GM12865 (cell line): ENCODE data around the gene KLHL29.

Experiments used
- DNase-seq: peaks from one replicate; pipeline ENCODE4 v3.0.0; 2010; ENCODE audit warnings: low read depth
- H3K4me3 ChIP-seq: 2 replicates; pipeline ENCODE4 v1.5.1; 2011; ENCODE audit warnings: mild to moderate bottlenecking, low read depth, low read length, control low read depth
- TF ChIP-seq, protein P1 (sequence below): IDR thresholded peaks from 2 replicates; pipeline ENCODE4 v1.5.1; 2011; ENCODE audit warnings: low read length, control low read depth, low read depth, inconsistent platforms; ENCODE audit not compliant: insufficient read depth; ENCODE audit errors: missing control alignments

KLHL29 gene

DNA sequence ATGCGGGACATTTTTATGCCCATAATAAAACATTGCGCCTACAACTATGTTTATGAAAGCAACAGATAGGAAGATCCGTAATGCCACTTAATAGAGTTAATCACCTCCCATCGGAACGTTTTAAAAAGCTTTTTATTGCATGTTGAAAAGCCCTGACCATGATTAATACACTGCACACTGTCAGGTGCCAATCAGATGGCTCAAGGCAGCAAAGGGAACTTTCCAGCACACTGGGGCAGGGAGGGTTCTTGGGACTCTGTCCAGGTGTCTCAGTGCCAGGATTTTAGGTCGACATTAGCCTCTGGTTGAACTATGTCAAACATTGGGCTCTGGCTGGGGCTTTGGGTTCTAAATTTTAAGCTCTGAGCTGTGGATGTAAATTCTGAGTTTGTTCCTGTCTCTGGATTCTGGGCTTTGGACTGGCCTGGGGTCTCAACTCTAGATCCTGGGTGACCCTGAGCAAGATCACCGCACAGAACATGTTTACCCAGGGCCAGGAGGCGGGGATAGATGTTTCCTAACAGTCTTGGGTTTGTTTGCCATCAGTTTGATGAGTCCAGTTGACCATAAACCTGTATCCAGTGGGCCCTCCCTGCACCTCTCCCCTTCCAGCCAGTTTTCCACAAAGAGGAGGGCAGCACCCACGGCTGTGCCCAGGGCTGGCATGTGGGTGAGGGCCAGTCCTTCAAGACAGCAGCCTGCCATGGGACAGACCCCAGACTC is 279.2 kb downstream of the KLHL29 start:
- H3K4me3 ChIP-seq, result no peak overlapping the region
- no peak for DNase-seq
- TF ChIP-seq, protein P1, sequence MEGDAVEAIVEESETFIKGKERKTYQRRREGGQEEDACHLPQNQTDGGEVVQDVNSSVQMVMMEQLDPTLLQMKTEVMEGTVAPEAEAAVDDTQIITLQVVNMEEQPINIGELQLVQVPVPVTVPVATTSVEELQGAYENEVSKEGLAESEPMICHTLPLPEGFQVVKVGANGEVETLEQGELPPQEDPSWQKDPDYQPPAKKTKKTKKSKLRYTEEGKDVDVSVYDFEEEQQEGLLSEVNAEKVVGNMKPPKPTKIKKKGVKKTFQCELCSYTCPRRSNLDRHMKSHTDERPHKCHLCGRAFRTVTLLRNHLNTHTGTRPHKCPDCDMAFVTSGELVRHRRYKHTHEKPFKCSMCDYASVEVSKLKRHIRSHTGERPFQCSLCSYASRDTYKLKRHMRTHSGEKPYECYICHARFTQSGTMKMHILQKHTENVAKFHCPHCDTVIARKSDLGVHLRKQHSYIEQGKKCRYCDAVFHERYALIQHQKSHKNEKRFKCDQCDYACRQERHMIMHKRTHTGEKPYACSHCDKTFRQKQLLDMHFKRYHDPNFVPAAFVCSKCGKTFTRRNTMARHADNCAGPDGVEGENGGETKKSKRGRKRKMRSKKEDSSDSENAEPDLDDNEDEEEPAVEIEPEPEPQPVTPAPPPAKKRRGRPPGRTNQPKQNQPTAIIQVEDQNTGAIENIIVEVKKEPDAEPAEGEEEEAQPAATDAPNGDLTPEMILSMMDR, result no peak

DNA sequence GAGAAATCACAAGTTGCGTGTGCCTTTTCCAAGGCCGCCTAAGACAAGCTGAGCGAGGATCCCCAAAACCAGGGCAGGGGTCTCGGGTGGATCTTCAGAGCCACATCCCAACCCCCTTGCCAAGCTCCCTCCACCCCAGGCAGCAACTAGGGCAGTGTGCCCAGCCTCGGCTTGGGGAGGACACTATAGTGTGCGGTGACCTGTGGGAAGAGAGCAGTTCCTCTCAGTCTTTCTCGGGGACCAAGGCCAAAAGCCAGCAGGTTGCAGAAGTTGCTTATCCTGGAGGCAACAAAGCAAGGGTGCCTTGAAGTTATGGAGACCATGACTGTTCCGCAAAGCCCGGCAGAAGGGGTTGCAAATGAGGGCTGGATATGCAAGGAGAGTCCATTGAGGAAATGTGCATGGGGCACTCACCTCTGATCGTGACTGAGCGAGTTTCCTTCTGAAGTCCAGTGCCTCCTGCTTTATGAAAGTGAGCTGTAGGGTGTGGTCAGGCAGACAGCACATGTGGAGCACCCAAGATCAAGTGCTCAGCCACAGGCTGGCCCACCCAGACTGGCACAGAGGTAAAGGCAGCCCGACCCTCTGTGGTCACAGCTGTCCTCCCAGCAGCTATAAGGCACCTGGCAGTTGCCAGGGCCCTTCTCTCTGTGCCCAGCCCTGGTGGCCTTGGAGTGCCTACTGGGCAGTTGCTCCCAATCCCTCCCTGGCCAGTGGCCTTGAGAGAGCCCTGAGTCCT is 281.4 kb downstream of the KLHL29 start:
- TF ChIP-seq, protein P1, result no peak
- no peak for DNase-seq
- H3K4me3 ChIP-seq, result no peak overlapping the region

- H3K4me3 ChIP-seq, result no peak overlapping the region
- DNase-seq, result no peak
- TF ChIP-seq, protein P1, result no peak
Observed at GRCh38 chr2:23666980-23667357, 282.0 kb downstream of the KLHL29 start.

DNA sequence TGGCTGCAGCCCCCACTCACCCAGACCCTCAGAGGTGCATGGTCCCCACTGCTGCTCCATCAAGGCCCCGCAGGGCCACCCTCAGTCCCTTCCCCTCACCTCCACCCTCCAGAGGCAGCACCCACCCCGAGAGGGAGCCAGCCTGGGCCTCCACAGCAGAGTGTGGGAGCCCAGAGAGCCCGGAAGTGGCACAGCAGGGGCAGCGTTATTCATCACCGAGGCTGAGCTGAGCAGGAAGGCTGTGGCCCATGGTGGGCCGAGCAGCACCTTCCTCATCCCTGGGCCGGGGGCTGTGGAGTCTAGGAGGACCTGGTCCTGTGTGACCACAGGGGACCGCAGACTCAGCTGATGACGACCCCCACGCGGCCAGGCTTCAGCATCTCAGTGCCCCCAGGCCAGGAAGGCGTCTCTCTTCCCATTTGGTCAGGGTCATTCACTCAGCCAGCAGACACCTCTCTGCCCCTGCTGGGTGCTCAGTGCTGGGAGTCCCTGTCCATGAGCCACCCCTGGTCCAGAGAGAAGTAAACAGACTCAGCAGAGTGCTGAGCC is 283.9 kb downstream of the KLHL29 start:
- TF ChIP-seq, protein P1, result no peak
- DNase-seq, result no peak
- no peak overlapping the region for H3K4me3 ChIP-seq

DNA sequence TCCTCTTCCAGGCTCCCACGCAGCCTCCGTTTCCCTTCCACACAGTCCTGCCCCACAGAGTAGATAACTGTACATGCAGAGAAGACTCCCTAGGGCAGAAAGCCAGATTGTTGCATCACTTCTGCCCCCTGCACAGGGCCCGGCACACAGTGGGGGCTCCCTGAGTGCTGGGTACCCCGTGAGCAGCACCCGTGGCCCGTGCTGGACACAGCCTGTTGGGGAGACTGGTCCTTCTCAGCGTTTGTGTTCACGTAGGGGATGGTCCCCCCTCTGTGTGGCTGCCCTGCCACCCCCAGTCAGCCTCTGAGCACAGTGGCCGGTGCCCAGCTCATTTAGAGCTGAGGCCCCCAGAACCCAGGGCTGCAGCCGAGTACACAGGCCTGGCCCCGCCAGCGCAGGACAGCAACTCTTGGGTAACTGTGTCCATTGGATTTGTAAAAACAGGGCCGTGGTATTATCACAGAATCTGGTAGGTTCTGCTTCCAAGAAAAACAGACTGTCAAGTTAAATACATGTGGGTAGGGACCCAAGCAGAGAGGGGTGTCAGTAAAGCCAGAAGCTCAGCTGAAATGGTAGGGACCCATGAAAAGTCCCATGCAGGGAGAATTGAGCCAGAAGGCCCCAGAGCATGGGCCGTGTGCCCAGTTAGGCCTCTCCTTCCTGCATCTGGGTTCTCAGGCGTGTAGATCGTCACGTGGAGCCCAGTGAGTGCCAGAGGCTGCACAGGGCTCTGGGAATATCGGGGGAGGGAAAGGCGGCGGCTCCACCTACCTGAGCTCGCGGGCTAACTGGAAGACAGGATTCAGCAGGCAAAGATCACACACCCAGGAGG is 284.6 kb downstream of the KLHL29 start:
- TF ChIP-seq, protein P1, result no peak
- H3K4me3 ChIP-seq, result no peak overlapping the region
- DNase-seq, result no peak

GRCh38 chr2:23670245-23670592 is 285.2 kb downstream of the KLHL29 start:
- H3K4me3 ChIP-seq, result no peak overlapping the region
- TF ChIP-seq, protein P1, result no peak
- no peak for DNase-seq
